Dendritic cell treated with granulocyte-macrophage colony-stimulating factor and Interleukin-4, amounts not matched to agents 40 ng/mL and 50 ng/mL, for 4 days (primary cell): ENCODE measurements around the gene MX1.

Experiments used
- H3K27ac Mint-ChIP-seq: one replicate; pipeline ENCODE4 v1.8.0; 2022; ENCODE audit warnings: mild to moderate bottlenecking, mixed read lengths
- H3K27me3 Mint-ChIP-seq: one replicate; pipeline ENCODE4 v1.8.0; 2022; ENCODE audit warnings: mild to moderate bottlenecking, mixed read lengths
- H3K36me3 Mint-ChIP-seq: one replicate; pipeline ENCODE4 v1.8.0; 2022; ENCODE audit warnings: low read depth, mixed read lengths
- H3K4me1 Mint-ChIP-seq: one replicate; pipeline ENCODE4 v1.8.0; 2022; ENCODE audit warnings: low read depth, mixed read lengths
- H3K4me3 Mint-ChIP-seq: one replicate; pipeline ENCODE4 v1.8.0; 2022; ENCODE audit warnings: mild to moderate bottlenecking, moderate library complexity, mixed read lengths
- H3K9me3 Mint-ChIP-seq: one replicate; pipeline ENCODE4 v1.8.0; 2022; ENCODE audit warnings: mixed read lengths
- intact Hi-C: fragments of 100-400 bp; cut with micrococcal nuclease; formaldehyde crosslinking; loops from one replicate; pipeline ENCODE4 v1.15.0; 2022

The MX1 gene

DNA sequence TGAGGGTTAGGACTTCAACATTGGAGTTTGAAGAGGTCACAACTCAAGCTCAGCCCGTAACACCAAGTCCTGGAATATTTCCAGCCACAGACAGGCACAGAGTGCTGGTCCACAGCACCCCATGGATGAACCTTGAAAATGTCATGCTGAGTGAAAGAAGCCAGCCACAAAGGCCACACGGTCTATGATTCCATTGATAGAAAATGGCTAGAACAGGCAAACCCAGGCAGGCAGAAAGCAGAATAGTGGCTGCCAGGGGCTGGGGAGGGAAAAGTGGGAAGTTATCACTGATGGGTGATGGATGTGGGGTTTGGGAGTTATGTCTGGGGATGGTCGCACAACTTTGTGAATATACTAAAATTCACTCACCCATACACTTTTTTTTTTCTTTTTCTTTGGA lies 21.3 kb downstream of the MX1 start:
- no peaks in the 10 kb centered on the region for H3K9me3 Mint-ChIP-seq
- H3K4me3 Mint-ChIP-seq = no peak overlapping the region
- no peak overlapping the region for H3K27ac Mint-ChIP-seq
- H3K36me3 Mint-ChIP-seq = peaks cover 50% of the 10 kb centered on the region
- H3K4me1 Mint-ChIP-seq = no peaks in the 10 kb centered on the region
- no peaks in the 10 kb centered on the region for H3K27me3 Mint-ChIP-seq
- intact Hi-C loops = no loop called here

DNA sequence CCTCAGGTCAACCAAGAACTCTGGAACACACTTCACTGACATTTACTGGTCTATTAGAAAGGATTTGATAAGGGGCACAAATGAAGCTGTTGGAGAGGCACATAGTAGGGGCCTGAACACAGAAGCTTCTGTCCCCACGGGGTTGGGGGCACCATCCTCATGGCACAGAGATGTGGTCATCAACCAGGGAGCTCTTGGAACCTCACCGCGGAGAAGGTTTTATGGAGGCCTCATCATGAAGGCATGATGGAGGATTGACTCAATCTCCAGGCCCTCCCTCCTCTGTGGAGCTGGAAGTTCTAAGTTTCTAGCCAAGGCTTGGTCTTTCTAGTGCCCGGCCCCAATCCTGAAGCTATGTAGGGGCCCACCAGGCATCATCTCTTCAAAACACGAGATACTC lies 23.6 kb downstream of the MX1 start:
- H3K4me3 Mint-ChIP-seq = no peak overlapping the region
- no peak overlapping the region for H3K27ac Mint-ChIP-seq
- H3K27me3 Mint-ChIP-seq = no peaks in the 10 kb centered on the region
- H3K9me3 Mint-ChIP-seq = no peaks in the 10 kb centered on the region
- H3K4me1 Mint-ChIP-seq = no peaks in the 10 kb centered on the region
- intact Hi-C loops = no loop called here
- peaks cover 57% of the 10 kb centered on the region for H3K36me3 Mint-ChIP-seq

- Mint-ChIP-seq H3K36me3 (peaks cover 38% of the 10 kb centered on the region), H3K9me3 (no peaks in the 10 kb centered on the region), H3K27me3 (no peaks in the 10 kb centered on the region), H3K27ac (no peak overlapping the region), H3K4me1 (no peaks in the 10 kb centered on the region), H3K4me3 (no peak overlapping the region)
- intact Hi-C loops = no loop called here
Observed at GRCh38 chr21:41451753-41452676, 26.0 kb downstream of the MX1 start.

- Mint-ChIP-seq H3K9me3 (no peaks in the 10 kb centered on the region), H3K27me3 (no peaks in the 10 kb centered on the region), H3K36me3 (peaks cover 29% of the 10 kb centered on the region), H3K27ac (no peak overlapping the region), H3K4me3 (no peak overlapping the region), H3K4me1 (peaks cover 7% of the 10 kb centered on the region)
- intact Hi-C loops = no loop called here
Observed at GRCh38 chr21:41453198-41453597, 27.2 kb downstream of the MX1 start.

- Mint-ChIP-seq H3K4me3 (no peak overlapping the region), H3K27me3 (no peaks in the 10 kb centered on the region), H3K27ac (no peak overlapping the region), H3K9me3 (no peaks in the 10 kb centered on the region), H3K4me1 (peaks cover 7% of the 10 kb centered on the region), H3K36me3 (peaks cover 27% of the 10 kb centered on the region)
- intact Hi-C loops = no loop called here
Observed at GRCh38 chr21:41453761-41454160, 27.7 kb downstream of the MX1 start.

DNA sequence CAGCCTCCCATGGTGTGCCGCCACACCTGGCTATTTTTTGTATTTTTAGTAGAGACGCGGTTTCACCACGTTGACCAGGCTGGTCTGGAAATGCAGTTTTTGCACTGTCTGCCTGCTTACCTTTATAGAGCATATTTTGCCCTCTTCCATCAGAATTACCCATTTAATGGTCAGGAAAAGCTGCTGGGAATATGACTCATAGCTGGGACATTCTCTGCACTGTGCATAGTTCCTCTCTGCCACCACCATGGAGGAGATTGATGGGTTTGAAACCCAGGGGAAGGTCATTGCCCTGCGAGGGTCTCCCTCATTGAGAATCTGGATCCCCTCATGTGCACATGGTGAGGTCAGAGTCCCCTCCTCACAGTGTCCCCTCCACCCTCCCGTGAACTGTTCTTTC lies 32.1 kb downstream of the MX1 start:
- Mint-ChIP-seq H3K4me3 (no peak overlapping the region), H3K4me1 (peaks cover 7% of the 10 kb centered on the region), H3K27ac (no peak overlapping the region), H3K36me3 (peaks cover 13% of the 10 kb centered on the region), H3K27me3 (peaks cover 3% of the 10 kb centered on the region), H3K9me3 (no peaks in the 10 kb centered on the region)
- intact Hi-C loops = no loop called here

GRCh38 chr21:41458559-41458958 lies 32.5 kb downstream of the MX1 start:
- H3K27me3 Mint-ChIP-seq = peaks cover 3% of the 10 kb centered on the region
- no peak overlapping the region for H3K27ac Mint-ChIP-seq
- H3K4me3 Mint-ChIP-seq = no peak overlapping the region
- peaks cover 9% of the 10 kb centered on the region for H3K36me3 Mint-ChIP-seq
- intact Hi-C loops = no loop called here
- no peaks in the 10 kb centered on the region for H3K9me3 Mint-ChIP-seq
- H3K4me1 Mint-ChIP-seq = peaks cover 7% of the 10 kb centered on the region

DNA sequence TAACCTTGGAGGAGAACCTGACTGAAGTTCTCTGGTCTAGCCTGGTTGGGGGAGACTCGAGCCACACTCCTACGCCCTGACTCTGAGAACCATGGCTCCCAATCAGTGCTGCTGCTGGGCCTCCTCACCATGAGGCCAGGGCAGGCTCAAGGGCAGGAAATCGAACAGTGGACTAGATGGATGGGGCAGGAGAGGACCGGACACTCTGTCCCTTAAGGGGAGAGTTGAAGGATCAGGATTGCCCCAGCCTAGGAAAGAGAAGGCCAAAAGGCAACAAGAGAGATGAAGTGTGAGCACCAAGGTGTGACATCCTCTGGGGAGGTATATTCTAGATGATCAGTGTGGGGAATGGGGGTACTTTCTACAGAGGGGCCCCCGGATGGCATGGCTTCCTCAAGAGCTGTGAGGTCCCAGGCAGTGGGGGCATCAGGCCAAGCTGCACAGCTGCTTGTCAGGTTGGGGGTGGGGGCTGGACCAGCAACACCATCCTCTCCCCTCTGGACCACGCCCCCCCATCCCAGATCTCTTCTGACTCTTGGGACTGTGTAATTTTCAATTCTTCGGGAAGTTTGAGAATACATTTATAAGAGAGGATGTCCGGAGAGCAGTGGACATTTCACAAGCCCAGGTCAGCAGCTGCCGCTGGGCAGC lies 34.0 kb downstream of the MX1 start:
- peaks cover 7% of the 10 kb centered on the region for H3K4me1 Mint-ChIP-seq

DNA sequence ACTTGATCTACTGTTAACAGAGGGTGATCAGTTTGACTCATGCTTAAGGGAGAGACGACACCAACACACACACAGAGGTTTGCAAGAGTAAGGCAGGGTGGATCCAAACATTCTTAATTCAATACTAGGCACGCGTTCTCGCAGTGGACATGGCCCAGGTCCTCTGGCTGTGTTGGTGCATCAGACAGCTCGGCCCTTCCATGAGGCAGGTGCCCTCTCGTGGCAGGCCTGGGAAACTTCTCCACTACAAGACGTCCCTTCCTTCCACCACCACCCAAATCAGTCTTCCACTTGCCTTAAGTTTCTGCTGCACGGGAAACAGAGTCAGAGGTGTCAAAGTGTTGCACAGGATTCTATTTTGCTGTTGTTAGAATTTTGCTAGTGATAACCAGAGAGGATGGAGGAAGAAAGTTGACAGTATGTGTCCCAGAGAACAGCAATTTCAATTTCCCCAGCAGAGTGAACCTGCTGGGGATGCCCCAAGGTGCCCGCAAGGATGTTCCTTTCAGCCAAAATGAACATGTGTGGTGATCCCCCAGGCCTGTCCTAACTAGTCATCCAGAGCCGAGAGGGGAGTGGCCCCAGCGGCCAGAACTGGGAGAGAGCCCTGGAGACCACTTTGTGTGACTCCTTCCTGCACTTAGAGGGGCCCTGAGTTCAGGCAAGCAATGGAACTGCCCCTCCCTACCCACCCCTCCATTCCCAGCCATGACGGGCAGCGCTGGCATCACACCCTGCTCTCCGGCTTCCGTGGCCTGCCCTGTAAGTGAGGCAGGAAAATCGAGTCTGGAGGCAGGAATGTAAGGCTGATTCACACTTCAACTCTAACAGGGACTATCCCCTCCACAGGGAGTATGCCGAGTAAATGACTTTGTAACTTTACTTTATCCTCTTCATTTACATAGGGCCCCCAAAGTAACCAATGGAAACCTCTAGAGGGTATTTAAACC lies 34.8 kb downstream of the MX1 start:
- Mint-ChIP-seq H3K27ac (no peak overlapping the region), H3K36me3 (peaks cover 8% of the 10 kb centered on the region), H3K4me1 (peaks cover 7% of the 10 kb centered on the region), H3K4me3 (no peak overlapping the region), H3K27me3 (peaks cover 7% of the 10 kb centered on the region), H3K9me3 (no peaks in the 10 kb centered on the region)
- intact Hi-C loops = loop anchor here (1.0 kb wide), 1 partner anchor 178 kb away; no protein-coding TSS in a partner anchor

More for the DNA sequence above, 34.0 kb downstream of the MX1 start:
- Mint-ChIP-seq H3K9me3 (no peaks in the 10 kb centered on the region), H3K27ac (no peak overlapping the region), H3K36me3 (peaks cover 8% of the 10 kb centered on the region), H3K27me3 (peaks cover 3% of the 10 kb centered on the region), H3K4me3 (no peak overlapping the region)
- intact Hi-C loops = loop anchor here (1.0 kb wide), 1 partner anchor 177 kb away; no protein-coding TSS in a partner anchor

GRCh38 chr21:41465176-41465781 lies 39.2 kb downstream of the MX1 start:
- H3K36me3 Mint-ChIP-seq = no peaks in the 10 kb centered on the region
- H3K27me3 Mint-ChIP-seq = peaks cover 19% of the 10 kb centered on the region
- intact Hi-C loops = no loop called here
- H3K27ac Mint-ChIP-seq = no peak overlapping the region
- no peaks in the 10 kb centered on the region for H3K4me1 Mint-ChIP-seq
- H3K4me3 Mint-ChIP-seq = no peak overlapping the region
- no peaks in the 10 kb centered on the region for H3K9me3 Mint-ChIP-seq

- H3K27me3 Mint-ChIP-seq = peaks cover 19% of the 10 kb centered on the region
- no peak overlapping the region for H3K27ac Mint-ChIP-seq
- no peaks in the 10 kb centered on the region for H3K4me1 Mint-ChIP-seq
- intact Hi-C loops = no loop called here
- no peak overlapping the region for H3K4me3 Mint-ChIP-seq
- no peaks in the 10 kb centered on the region for H3K9me3 Mint-ChIP-seq
- H3K36me3 Mint-ChIP-seq = no peaks in the 10 kb centered on the region
Observed at GRCh38 chr21:41466024-41466820, 40.2 kb downstream of the MX1 start.

GRCh38 chr21:41470054-41470453 lies 44.0 kb downstream of the MX1 start:
- Mint-ChIP-seq H3K27ac (no peak overlapping the region), H3K4me1 (no peaks in the 10 kb centered on the region), H3K9me3 (no peaks in the 10 kb centered on the region), H3K36me3 (no peaks in the 10 kb centered on the region), H3K27me3 (peaks cover 19% of the 10 kb centered on the region), H3K4me3 (no peak overlapping the region)
- intact Hi-C loops = no loop called here
